SKM-1 treated with dmso at 0.1 percent for 144 hours (cell line): Measurements from ENCODE around the gene FAM98C.
"Not testable (repeated sequence)": the region's sequence is repeated elsewhere in the genome, so short reads cannot be mapped to it uniquely, and the experiment has no call there.

ENCODE experiments used
- DNase-seq: peaks from one replicate; lab custom pipeline; 2025; ENCODE audit not compliant: unreplicated experiment; lab: John Stamatoyannopoulos, UW

Gene FAM98C

DNA sequence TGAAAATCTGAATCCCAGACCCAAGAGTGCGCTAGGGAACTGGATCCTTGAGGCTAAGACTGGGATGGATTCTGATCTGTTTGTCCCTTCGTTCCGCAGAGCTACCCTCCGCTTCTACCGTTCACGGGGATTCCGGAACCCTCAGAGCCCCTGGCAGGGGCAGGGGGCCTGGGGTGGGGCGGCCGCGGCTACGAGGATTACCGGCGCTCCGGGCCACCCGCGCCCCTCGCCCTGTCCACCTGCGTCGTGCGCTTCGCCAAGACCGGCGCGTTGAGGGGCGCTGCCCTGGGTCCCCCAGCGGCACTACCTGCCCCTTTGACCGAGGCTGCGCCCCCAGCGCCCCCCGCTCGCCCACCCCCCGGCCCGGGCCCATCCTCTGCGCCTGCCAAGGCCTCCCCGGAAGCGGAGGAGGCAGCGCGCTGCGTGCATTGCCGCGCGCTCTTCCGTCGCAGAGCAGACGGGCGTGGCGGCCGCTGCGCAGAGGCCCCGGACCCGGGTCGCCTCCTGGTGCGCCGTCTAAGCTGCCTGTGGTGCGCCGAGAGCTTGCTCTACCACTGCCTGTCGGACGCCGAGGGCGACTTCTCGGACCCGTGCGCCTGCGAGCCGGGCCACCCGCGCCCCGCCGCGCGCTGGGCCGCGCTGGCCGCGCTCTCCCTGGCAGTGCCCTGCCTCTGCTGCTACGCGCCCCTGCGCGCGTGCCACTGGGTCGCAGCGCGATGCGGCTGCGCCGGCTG is 7.3 kb upstream of the FAM98C start:
- DNase-seq: no peak

DNA sequence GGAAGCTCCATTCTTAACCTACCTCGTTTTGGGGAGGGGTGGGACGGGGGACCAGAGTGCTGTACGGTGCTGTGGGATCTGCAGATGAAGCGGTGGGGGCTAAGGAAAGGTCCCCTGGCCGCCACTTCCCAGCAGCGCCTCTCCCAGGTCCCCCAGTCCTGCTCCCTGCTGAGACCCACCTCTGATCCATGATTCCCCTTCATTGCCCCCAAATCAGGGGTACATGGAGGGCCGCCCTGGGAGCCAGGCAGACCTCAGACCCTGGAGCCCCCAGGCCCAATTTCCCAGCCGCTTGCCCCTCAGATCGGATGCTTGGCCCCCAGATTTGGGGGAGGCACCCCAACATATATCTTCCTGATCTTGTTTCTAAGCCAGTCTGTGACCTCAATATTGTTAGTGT is 3.8 kb upstream of the FAM98C start:
- DNase-seq: no peak

DNA sequence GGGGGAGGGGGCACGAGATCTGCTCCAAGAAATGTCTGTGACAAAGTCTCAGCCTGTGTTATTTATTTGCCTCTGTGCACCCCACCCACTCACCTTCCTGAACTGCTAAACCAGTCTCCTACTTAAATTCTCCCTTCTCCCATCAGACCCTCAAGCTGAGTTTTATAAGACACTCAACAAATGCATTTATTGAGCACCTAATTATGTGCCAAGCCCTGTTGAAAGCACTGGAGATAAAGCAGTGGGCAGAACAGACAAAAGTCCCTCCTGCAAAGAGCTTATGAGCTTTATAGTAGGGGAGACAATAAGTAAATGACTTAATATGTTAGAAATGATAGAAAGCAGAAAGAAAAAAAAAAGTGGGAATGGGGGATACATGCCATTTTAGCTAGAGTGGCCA is 3.4 kb upstream of the FAM98C start:
- no peak for DNase-seq

DNA sequence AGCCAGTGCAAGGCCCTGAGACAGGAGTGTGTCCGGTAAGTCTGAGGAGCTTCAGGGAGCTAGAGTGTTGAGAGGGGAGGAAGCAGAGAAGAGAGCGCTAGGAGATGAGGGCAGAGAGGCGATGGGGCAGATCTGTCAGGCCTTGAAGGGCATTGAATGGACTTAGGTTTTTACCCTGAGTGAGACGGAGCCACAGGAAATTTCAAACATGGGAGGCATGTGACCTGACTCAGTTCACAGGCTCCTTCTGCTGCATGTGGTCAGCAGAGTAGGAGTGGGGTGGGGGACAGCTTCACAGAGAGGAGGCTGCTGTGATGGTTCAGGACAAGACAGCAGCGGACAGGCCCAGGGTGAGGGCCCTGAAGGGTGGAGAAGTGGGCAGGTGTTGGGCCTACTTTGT is 2.5 kb upstream of the FAM98C start:
- no peak for DNase-seq

DNA sequence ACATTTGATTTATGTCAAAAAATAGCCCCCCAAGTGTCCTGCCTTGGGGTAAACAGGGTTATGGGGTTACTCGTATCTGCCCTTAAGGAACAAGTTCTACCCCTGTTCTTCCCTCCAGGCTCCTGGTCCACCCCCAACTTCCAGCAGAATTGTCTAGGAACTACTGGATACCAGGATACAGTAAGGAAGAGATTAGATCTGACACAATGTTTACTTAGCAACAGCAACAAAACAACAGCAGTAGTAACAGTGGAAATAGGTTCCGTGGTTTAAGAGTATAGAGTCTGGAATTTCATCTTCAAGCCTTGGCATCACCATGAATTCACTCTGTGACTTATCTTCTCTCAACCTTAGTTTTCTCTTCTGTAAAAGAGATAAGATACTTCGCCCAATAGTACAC is 1.7 kb upstream of the FAM98C start:
- no peak for DNase-seq

DNA sequence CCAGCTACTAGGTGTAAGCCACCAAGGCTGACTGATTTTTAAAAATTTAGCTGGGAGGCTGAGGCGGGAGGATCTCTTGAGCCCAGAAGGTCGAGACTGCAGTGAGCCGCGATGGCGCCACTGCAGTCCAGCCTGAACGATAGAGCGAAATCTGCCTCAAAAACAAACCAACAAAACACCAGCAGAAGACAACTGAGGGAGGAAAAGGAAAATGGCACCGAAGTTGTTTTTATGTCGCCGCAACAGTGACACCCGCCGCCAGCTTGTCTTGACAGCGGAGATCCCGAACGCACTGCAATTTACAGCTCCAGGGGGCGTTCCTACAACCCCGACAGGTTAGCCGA is 298 bp upstream of the FAM98C start:
- no peak for DNase-seq

DNA sequence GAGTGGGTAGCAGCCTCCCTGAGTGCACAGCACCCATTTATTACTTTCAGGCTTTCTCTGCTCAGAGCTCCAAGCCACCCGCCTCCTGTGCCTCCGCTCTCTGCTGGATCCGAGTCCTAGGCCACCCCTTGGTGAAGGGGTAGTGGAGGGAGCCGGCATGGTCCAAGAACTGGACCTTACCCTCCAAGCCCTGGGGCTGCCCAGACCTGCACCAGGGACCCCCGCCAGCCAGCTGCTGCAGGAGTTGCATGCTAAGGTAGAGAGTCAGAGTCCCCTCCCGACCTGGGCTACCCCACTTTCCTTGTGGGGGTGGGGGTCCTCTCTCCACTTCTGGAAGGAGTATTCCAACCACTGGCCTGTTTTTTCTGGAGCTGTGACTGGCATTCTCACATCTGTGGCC is 2.0 kb downstream of the FAM98C start:
- no peak for DNase-seq

DNA sequence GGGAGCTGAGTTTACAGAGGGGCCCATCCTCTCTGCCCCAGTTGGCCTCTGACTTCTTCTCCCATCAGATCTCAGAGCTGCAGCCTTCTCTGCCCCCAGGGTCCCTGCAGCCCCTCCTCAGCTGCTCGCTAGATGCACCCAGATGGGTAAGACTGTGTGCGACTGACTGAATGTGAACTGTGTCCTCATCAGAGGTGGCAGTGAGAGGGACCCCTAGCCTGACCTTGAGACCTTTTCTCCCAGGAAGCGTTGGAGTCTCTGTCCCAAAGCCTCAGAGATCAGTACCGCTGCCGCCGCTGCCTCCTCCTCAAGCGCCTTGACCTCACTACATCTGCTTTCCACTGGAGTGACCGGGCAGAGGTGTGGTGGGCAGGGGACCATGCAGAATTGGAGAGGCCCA is 2.4 kb downstream of the FAM98C start:
- DNase-seq: no peak

DNA sequence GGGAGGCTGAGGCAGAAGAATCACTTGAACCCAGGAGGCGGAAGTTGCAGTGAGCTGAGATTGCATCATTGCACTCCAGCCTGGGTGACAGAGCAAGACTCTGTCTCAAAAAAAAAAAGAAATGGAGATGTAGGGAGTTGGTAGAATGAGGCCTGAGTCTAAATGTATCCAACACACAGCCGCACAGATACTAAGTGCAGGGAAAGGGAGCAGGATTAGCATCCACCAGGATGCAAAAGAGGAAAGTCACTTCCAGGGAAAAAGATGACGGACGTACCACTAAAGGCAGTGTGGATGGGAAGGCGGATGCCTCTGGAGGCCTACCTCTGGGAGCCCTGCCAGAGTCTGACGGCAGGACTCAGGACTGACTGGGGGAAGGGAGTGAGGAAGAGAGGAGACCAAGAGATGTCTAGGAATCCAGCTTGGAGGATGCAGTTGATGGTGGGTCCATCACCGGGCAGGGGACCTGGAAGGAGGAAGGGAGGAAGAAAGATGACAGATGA is 6.8 kb downstream of the FAM98C start:
- DNase-seq: no peak

DNA sequence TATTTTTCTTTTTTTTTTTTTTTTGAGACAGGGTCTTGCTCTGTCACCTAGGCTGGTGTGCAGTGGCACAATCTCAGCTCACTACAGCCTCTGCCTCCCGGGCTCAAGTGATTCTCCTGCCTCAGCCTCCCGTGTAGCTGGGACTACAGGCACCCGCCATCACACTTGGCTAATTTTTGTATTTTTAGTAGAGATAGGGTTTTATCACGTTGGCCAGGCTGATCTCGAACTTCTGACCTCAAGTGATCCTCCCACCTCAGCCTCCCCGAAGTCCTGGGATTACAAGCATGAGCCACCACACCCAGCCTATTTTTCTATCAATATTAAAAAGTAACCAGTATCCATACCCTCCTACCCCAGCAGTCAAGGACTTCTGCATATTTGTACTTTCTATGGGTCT is 7.5 kb downstream of the FAM98C start:
- DNase-seq: not testable (repeated sequence)

DNA sequence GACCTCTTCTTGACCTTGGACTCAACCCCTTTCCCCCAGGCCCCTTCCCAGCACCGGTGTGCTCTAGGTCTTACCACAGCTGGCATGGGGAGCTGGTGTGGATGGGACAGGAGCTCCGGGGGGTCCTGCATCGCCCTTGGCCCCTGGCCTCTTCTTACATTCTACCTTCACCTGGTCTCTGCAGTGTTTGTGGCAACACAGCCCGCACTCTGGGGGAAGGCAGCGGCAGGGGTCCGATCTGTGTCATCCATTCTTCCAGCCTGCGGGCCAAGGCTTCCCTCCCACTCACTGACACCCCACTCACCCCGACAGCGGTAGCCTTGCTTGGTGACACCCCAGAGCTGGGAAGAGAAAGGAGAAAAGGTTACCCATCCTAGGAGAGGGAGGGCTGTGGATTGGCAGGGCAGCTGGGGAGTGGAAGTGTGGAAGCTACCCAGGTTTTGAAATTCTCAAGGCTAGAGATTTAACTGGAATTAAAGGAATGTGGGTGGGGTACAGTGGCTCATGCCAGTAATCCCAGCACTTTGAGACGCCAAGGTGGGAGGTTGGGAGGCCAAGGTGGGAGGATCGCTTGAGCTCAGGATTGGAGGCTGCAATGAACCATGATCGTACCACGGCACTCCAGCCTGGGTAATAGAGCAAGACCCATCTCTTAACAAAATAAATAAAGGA is 8.3 kb downstream of the FAM98C start:
- DNase-seq: no peak

DNA sequence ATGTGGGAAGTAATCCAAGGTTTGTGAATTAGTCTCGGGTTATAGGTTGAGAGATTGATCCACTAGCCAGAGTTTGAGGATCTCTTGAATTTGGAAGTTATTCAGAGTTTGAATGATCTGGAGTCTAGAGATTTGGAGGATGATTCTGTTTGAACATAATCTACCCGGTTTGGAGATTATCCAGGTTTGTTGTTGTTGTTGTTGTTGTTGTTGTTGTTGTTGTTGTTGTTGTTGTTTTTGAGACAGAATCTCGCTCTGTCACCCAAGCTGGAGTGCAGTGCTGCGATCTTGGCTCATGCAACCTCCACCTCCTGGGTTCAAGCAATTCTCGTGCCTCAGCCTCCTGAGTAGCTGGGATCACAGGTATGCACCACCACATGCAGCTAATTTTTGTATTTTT is 9.0 kb downstream of the FAM98C start:
- DNase-seq: not testable (repeated sequence)

DNA sequence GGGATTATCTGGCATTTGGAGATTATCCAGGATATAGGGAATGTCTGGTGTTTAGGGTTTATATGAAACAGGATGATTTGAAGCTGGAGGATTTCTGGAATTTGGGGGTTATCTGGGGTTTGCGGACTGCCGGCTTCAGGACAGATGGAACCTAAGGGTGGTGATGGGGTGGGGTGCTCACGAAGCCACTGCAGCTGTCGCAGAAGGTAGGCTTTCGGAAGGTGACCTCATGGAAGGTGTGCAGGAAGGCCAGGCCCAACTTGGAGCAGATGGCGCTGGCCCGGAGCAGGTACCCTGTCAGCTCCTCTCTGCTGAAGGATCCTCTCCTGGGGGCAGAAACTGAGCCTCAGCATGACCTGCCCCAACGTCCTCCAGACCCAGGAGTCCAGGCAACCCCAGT is 9.6 kb downstream of the FAM98C start:
- DNase-seq: no peak

DNA sequence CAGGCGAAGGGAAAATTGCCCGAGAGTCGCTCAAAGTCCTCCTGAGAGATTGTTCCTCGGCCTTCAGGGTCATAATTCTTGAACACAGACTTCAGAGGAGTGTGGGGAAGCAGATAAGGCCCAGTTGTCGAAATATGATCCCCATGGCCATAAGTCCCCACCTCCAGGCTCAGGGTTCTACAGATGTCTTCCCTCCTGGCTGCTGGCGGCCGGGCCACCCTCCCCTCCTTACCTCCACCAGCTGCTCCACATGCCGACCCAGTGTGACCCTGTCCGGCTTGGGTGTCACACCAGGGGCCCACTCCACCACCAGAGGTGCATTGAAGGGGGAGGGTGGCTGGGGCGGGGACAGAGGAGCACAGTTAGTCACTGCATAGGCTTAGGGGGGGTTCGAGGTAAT is 10.1 kb downstream of the FAM98C start:
- DNase-seq: no peak

DNA sequence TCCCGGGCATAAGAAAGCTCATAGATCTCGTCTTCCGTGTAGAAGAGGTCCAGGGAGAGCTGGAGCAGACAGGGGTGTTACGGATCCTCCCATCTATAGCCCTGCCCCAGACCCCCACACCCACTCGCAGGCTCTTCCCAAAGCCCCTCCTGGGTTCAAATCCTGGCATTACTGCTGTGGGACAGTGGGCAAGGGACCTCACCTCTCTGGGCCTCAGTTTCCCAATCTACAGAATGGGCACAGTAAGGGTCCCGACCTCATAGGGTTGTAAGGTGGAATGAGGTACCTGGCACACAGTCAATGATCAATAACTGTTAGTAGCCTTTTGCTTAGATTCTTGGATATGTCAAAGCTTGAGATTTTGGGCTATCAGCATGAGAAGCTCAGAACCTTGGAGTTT is 10.5 kb downstream of the FAM98C start:
- no peak for DNase-seq

DNA sequence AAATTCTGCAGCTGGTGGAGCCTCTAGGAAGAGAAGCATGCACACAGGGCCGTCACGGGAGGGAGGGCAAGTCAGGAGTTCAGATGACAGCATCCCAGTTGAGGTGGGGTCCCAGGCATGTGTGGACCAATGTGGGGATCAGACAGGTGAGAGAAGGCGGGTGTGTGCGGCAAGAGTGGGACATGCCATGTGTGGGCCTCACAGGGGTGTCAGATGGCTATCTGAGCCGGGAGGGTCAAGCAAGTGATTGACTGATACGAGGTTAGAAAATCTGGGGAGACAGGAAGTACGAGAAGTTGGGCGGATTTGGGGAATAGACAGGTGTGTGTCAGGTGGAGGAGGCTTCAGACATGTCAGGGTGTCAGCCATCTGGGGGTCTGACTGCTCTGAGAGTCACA is 14.3 kb downstream of the FAM98C start:
- no peak for DNase-seq

DNA sequence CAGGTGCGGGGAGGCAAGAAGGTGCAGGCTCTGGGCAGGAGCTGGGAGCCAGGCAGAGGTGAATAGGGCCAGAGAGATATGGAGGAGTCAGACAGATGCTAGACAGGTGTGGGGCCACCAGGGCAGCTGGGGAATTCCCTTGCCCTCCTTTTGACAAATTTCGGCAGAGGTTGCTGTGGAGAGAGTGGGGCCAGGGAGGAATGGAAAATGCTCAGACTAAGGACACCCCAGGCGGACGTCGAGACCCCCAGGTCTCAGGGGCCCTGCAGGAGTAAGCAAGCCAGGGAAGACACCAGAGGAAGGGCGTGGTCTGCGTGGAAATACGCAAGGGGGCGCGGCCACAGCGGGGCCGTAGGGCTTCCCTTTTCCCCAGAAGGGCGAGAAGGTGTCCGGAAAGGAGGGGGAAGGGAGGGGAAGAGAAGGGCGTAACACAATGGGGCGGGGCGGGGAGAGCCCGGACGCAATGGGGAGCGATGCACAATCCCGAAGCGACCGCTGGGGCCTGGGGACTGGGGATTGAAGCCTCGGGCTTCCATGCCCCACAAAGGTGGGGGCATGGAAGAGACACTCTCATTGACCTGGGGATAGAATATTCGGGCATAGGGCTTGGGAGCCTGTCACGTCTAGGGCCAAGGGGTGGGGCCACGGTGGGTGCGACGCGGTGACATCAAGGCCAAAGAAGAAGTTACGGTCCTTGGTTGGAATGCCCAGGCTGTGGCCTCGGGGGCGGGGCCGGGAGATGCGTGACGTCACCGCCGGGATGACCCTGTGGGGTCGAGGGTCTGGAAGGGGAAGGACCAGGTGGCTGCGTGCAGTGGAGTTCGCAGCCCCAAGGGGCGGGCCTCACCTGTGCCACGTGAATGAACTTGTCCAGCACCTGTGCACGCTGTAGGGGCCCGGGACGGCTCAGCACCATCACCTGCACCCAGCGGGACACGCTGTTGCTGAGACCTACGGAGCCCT is 14.9 kb downstream of the FAM98C start:
- DNase-seq: no peak

DNA sequence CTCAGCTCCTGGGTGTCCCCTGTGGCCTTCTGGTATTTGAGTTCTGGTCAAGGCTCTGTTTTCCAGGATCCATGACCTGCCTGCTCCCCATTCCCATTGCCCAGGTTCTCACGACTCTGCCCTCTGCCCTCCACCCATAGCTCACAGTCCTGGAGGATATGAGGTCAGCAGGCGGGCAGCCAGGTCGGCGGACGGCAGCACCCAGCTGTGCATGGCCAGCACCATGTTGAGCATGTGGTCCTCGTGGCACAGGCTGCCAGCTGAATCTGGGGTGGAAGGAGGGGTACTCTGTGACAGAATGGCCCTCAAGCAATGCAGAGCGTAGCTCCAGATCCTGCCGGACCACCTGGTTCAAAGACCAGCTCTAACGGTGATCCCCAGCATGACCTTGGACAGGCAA is 18.0 kb downstream of the FAM98C start:
- DNase-seq: no peak

DNA sequence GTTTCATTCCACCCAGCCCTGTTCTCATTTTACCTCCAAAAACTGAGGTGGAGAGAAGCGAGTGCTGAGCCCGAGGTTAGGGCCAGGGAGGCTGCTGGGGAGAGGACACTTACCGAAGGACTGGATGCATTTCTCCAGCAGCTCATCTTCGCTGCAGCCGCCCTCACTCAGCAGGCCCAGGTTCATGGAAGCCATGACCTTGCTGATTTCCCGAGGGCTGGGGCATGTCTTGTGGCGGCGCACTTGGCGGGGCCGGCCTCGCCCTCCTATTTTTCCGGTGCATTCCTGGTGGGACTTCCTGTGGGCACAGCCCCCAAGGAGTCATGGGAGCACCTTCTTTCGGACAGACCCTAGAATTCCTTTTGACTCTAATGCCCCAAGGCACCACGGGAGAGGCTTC is 19.0 kb downstream of the FAM98C start:
- DNase-seq: no peak

DNA sequence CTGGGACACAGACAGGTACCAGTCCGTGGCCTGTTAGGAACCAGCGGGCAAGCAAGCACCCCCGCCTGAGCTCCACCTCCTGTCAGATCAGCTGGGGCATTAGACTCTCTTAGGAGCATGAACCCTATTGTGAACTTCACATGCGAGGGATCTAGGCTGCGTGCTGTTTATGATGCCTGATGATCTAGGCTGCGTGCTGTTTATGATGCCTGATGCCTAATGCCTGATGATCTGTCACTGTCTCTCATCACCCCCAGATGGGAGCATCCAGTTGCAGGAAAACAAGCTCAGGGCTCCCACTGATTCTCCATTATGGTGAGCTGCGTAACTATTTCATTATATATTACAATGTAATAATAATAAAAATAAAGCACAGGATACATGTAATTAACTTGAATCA is 19.5 kb downstream of the FAM98C start:
- no peak for DNase-seq

DNA sequence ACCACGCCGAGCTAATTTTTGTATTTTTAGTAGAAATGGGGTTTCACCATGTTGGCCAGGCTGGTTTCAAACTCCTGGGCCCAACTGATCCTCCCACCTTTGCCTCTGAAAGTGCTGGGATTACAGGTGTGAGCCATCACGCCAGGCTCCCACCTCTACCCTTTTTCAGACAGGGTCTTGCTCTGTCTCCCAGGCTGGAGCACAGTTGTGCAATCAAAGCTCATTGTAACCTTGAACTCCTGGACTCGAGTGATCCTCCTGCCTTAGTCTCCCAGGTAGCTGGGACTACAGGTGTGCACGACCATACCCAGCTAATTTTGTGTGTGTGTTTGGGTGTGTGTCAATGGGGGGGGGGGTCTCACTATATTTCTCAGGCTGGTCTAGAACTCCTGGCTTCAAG is 21.4 kb downstream of the FAM98C start:
- DNase-seq: no peak
